GM06990 (cell line): ENCODE measurements around the gene GUCA1A.

ENCODE experiments used
- DNase-seq: peaks from one replicate; pipeline ENCODE4 v3.0.0-alpha.2; 2011; ENCODE audit not compliant: insufficient read length; ENCODE audit errors: extremely low read depth
- H3K27me3 ChIP-seq: replicated peaks from 2 replicates; pipeline ENCODE4 v1.6.0; 2011; ENCODE audit warnings: low read length; ENCODE audit not compliant: control insufficient read depth, insufficient read depth
- H3K36me3 ChIP-seq: 2 replicates; pipeline ENCODE4 v1.5.1; 2011; ENCODE audit warnings: low read length; ENCODE audit not compliant: control insufficient read depth, insufficient read depth
- H3K4me3 ChIP-seq: replicated peaks from 2 replicates; pipeline ENCODE4 v1.5.1; 2011; ENCODE audit warnings: low read depth, mild to moderate bottlenecking, control low read depth, low read length
- TF ChIP-seq, protein P1 (sequence below): IDR thresholded peaks from 2 replicates; pipeline ENCODE4 v1.5.1; 2011; ENCODE audit warnings: low read length, control low read depth, mild to moderate bottlenecking, inconsistent platforms; ENCODE audit not compliant: insufficient read depth, poor library complexity, severe bottlenecking

GUCA1A gene

DNA sequence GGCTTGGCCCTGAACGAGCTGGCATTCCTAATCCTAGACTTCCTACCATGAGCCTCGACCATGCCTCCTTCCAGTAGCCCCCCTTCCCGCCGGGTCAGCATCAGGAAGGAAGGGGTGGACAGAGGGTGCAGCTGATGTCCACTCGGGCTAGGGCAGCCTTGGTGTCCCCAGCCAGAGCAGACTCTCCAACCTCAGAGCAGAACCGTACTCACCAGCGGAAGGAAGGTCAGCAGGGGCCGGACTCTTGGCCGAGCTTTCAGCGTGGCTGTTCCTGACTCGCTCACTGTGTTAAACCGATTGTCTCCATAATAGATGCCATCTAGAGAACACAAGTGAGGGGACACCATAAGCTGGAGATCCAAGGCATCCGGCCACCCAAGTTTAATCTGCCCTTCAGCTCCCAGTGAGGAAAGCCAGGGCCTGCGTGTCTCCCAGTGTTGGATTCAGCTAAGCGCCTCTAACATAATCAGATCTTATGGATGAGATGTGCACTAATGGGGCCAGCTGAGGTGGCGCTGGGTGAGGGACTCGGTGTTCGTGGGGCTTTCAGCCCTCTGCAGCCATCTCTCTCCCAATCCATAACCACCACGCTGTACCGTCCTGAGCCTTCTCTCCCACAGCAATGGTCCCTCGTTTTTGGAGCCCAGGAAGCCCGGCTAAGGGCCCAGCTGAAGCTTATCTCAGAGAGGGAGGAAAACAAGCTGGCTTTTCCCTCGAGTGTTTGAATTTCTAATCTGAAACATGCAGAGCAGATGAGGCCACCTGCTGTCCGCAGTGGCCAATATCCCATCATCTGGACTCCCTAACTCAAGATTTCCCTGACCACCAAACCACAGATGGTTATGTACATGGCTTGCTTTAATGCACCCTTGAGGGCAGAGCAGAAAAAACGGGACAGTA is 44.5 kb upstream of the GUCA1A start:
- no peaks in the 10 kb centered on the region for H3K36me3 ChIP-seq
- no peaks in the 10 kb centered on the region for H3K27me3 ChIP-seq
- DNase-seq = no peak
- no peak overlapping the region for H3K4me3 ChIP-seq
- TF ChIP-seq, protein P1, sequence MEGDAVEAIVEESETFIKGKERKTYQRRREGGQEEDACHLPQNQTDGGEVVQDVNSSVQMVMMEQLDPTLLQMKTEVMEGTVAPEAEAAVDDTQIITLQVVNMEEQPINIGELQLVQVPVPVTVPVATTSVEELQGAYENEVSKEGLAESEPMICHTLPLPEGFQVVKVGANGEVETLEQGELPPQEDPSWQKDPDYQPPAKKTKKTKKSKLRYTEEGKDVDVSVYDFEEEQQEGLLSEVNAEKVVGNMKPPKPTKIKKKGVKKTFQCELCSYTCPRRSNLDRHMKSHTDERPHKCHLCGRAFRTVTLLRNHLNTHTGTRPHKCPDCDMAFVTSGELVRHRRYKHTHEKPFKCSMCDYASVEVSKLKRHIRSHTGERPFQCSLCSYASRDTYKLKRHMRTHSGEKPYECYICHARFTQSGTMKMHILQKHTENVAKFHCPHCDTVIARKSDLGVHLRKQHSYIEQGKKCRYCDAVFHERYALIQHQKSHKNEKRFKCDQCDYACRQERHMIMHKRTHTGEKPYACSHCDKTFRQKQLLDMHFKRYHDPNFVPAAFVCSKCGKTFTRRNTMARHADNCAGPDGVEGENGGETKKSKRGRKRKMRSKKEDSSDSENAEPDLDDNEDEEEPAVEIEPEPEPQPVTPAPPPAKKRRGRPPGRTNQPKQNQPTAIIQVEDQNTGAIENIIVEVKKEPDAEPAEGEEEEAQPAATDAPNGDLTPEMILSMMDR = no peak

DNA sequence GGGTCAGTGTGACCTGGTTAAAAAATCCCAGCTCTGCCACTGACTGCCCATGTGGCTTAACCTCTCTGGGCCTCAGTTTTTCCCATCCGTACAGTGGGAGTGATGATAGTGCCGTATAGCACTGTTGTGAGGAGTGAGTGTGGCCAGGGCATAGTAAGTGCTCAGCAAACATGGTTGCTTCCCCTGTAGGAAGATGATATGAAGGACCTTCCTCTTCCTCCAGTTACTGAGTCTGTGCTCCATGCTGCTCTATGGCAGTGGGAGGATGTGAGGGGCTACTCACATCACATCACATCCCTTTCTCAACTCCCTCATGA is 43.8 kb upstream of the GUCA1A start:
- TF ChIP-seq, protein P1 = no peak
- no peak for DNase-seq
- Histone ChIP-seq H3K27me3 (no peaks in the 10 kb centered on the region), H3K4me3 (no peak overlapping the region), H3K36me3 (no peaks in the 10 kb centered on the region)

DNA sequence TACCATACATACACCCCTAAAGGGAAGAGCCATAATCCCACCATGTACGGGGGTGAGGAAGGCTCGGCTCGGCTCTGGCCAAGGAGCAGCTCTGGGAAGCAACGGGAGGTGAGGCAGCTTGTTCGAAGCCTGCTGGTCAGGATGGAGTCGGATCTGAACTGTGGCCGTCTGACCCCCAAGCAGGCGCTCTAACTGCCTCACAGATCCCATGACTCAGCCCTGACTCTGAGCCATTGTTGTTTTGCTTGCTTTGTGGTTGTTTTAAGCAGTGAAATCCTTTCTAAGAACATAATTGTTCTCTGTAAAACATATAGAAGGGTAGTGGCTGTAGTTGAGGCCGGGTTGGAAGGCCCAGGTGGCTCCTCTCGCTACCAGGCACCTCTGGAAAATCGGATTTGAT is 41.6 kb upstream of the GUCA1A start:
- no peaks in the 10 kb centered on the region for H3K27me3 ChIP-seq
- no peaks in the 10 kb centered on the region for H3K36me3 ChIP-seq
- no peak for DNase-seq
- no peak overlapping the region for H3K4me3 ChIP-seq
- TF ChIP-seq, protein P1 = no peak

DNA sequence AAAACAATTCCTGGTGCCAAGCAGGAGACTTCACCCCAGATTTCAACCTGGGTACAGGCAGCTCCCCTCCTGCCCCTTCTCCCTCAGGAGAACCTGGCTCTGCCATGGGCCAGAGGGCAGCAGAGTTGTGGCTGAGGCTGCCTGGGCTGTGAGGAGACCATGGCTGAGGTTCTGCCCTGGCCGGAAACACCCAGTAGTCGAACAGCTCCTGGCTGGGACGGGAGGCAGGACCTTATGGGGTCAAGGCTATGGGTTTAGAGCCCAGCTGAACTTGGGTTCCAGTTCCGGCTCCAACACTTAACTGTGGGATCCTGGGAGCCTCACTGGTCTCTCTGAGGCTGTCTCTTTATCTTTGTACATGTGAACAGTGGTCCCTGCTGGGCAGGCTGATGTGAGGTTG is 39.2 kb upstream of the GUCA1A start:
- no peak for DNase-seq
- H3K36me3 ChIP-seq = no peaks in the 10 kb centered on the region
- no peak overlapping the region for H3K4me3 ChIP-seq
- no peaks in the 10 kb centered on the region for H3K27me3 ChIP-seq
- TF ChIP-seq, protein P1 = no peak

DNA sequence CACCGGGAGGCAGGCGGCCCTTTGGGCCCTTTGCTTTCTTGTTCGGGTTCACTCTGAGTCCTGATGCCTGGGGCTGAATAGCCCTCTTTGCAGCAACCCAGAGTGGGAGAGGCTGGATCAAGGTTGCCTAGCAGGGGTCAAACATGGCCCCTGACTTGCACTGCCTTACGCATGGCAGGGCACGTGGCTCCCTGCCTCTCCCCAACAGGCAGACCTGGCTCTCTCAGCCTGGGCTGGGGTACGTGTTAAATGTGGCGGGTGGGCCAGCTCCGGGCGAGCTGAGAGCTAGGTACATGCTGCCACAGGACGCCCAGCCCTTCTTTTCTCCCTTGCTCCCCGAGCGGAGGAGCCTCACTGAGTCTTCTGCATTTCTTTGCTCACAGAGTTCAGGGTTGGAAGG is 38.0 kb upstream of the GUCA1A start:
- Histone ChIP-seq H3K27me3 (no peaks in the 10 kb centered on the region), H3K36me3 (no peaks in the 10 kb centered on the region), H3K4me3 (no peak overlapping the region)
- DNase-seq = no peak
- TF ChIP-seq, protein P1 = no peak
